SH-SY5Y (cell line): ENCODE data around the gene LRRC3B.

Experiments used
- GATA2 ChIP-seq: IDR thresholded peaks from 2 replicates; pipeline ENCODE4 v1.6.1; 2011; ENCODE audit warnings: mild to moderate bottlenecking, low read depth, low read length
- GATA3 ChIP-seq: IDR thresholded peaks from 2 replicates; pipeline ENCODE4 v1.6.1; 2011; ENCODE audit warnings: low read depth, mild to moderate bottlenecking, low read length, moderate library complexity

DNA sequence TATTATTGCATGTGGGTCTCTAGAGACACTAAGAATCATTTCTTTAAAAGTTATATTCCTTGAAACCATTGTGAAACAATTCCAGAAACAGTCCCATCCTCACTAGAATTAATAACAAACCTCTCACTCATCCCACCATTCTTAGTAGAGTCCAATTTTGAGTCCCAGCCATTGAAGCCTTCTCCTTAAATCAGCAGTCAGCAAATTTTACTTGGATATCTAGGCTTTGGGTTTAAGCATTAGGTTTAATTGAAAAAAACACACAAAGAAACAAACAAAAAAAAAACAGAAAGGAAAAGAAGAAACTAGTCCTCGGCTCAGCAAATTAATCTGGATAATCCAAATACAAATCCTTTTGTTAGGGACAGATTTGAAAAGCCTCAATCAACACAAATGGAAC, 109.3 kb downstream of the LRRC3B start:
- no peak for TF ChIP-seq GATA2
- no peak for TF ChIP-seq GATA3
